ENCODE data around the gene PTH2R.
"Not testable (repeated sequence)": the region's sequence is repeated elsewhere in the genome, so short reads cannot be mapped to it uniquely, and the experiment has no call there.

PTH2R gene

GRCh38 chr2:208488686-208489564 is 82.3 kb downstream of the PTH2R start:
- no peak for DNase-seq

GRCh38 chr2:208489687-208490086 is 83.1 kb downstream of the PTH2R start:
- no peak for DNase-seq

GRCh38 chr2:208490492-208490891 is 83.9 kb downstream of the PTH2R start:
- DNase-seq = no peak

GRCh38 chr2:208491641-208492040 is 85.0 kb downstream of the PTH2R start:
- no peak for DNase-seq

GRCh38 chr2:208492069-208492468 is 85.5 kb downstream of the PTH2R start:
- no peak for DNase-seq

GRCh38 chr2:208493186-208493585 is 86.6 kb downstream of the PTH2R start:
- no peak for DNase-seq

GRCh38 chr2:208496129-208496528 is 89.5 kb downstream of the PTH2R start:
- DNase-seq = no peak

- DNase-seq = no peak
These were observed 94.6 kb downstream of the PTH2R start for GRCh38 chr2:208501206-208501605.

- DNase-seq = no peak
These were observed 95.7 kb downstream of the PTH2R start for GRCh38 chr2:208502288-208502687.

GRCh38 chr2:208505365-208505764 is 98.8 kb downstream of the PTH2R start:
- not testable (repeated sequence) for DNase-seq

- no peak for DNase-seq
These were observed 103.0 kb downstream of the PTH2R start for GRCh38 chr2:208509586-208509985.

- DNase-seq = no peak
These were observed 104.4 kb downstream of the PTH2R start for GRCh38 chr2:208511016-208511415.

- no peak for DNase-seq
These were observed 105.0 kb downstream of the PTH2R start for GRCh38 chr2:208511573-208511972.

GRCh38 chr2:208515099-208515498 is 108.5 kb downstream of the PTH2R start:
- no peak for DNase-seq

GRCh38 chr2:208523069-208523468 is 116.5 kb downstream of the PTH2R start:
- not testable (repeated sequence) for DNase-seq

GRCh38 chr2:208525165-208525564 is 118.6 kb downstream of the PTH2R start:
- DNase-seq = not testable (repeated sequence)

- DNase-seq = no peak
These were observed 123.2 kb downstream of the PTH2R start for GRCh38 chr2:208529796-208530195.

GRCh38 chr2:208531361-208531760 is 124.8 kb downstream of the PTH2R start:
- DNase-seq = no peak

- not testable (repeated sequence) for DNase-seq
These were observed 129.0 kb downstream of the PTH2R start for GRCh38 chr2:208535578-208535977.

- DNase-seq = no peak
These were observed 134.9 kb downstream of the PTH2R start for GRCh38 chr2:208541461-208541988.

- no peak for DNase-seq
These were observed 135.4 kb downstream of the PTH2R start for GRCh38 chr2:208541989-208542464.

GRCh38 chr2:208542465-208543041 is 136.0 kb downstream of the PTH2R start:
- no peak for DNase-seq

All from GOT3 (cell line).